ENCODE results near the gene RDH5. TPM values are rescaled to one million over a fixed set of nuclear protein-coding genes. Genes with fewer than 3 reads are reported as not detected.

The RDH5 gene
- total RNA-seq, 1 donor from 2014 or later: 3.0 TPM

- no peak for DNase-seq (ENCODE audit: low spot score)
- Histone ChIP-seq H3K27ac (peak overlapping the region; percentile 86), H3K9ac (peak overlapping the region; percentile 27), H3K36me3 (no peaks in the 10 kb centered on the region), H3K4me1 (peaks cover 31% of the 10 kb centered on the region), H3K27me3 (no peaks in the 10 kb centered on the region), H3K4me2 (peak overlapping the region; percentile 79), H3K9me3 (ENCODE audit: low read depth) (no peaks in the 10 kb centered on the region), H3F3A (ENCODE audit: low read depth) (peaks cover 45% of the 10 kb centered on the region), H4K20me1 (ENCODE audit: low read depth) (no peaks in the 10 kb centered on the region), H2AFZ (replicated peaks) (no peak overlapping the region), H3K79me2 (ENCODE audit: low read depth) (peaks cover 16% of the 10 kb centered on the region), H3K4me3 (peak overlapping the region; percentile 88)
- Mint-ChIP-seq H3K36me3 (peaks cover 6% of the 10 kb centered on the region), H3K4me1 (peaks cover 43% of the 10 kb centered on the region), H3K9me3 (peaks cover 6% of the 10 kb centered on the region), H3K27ac (peak overlapping the region; percentile 97), H3K4me3 (peak overlapping the region; percentile 92), H3K27me3 (ENCODE audit: insufficient read depth, low read depth) (peaks cover 18% of the 10 kb centered on the region)
- TF ChIP-seq CTCF (IDR thresholded peaks at IDR 0.05): no peak
- no peak for TF ChIP-seq EZH2phosphoT487 (IDR thresholded peaks at IDR 0.05)
- TF ChIP-seq EZH2 (IDR thresholded peaks at IDR 0.05): no peak
Observed at GRCh38 chr12:55718624-55719275, 1.4 kb upstream of the RDH5 start.

- TF ChIP-seq EZH2phosphoT487 (IDR thresholded peaks at IDR 0.05): no peak
- Histone ChIP-seq H3K9me3 (ENCODE audit: low read depth) (no peaks in the 10 kb centered on the region), H3F3A (ENCODE audit: low read depth) (peaks cover 45% of the 10 kb centered on the region), H3K4me2 (peak overlapping the region; percentile 79), H3K36me3 (no peaks in the 10 kb centered on the region), H3K9ac (no peak overlapping the region), H3K79me2 (ENCODE audit: low read depth) (peaks cover 16% of the 10 kb centered on the region), H3K4me3 (no peak overlapping the region), H3K27ac (no peak overlapping the region), H3K4me1 (peaks cover 31% of the 10 kb centered on the region), H4K20me1 (ENCODE audit: low read depth) (no peaks in the 10 kb centered on the region), H3K27me3 (no peaks in the 10 kb centered on the region), H2AFZ (replicated peaks) (no peak overlapping the region)
- H3K4me3 Mint-ChIP-seq: no peak overlapping the region
- H3K9me3 Mint-ChIP-seq: peaks cover 6% of the 10 kb centered on the region
- H3K27ac Mint-ChIP-seq: no peak overlapping the region
- H3K27me3 Mint-ChIP-seq (ENCODE audit: insufficient read depth, low read depth): peaks cover 18% of the 10 kb centered on the region
- DNase-seq (ENCODE audit: low spot score): no peak
- H3K36me3 Mint-ChIP-seq: peaks cover 6% of the 10 kb centered on the region
- peaks cover 43% of the 10 kb centered on the region for H3K4me1 Mint-ChIP-seq
Observed at GRCh38 chr12:55719371-55719770, 822 bp upstream of the RDH5 start.

GRCh38 chr12:55720894-55721444 lies 776 bp downstream of the RDH5 start:
- no peaks in the 10 kb centered on the region for H3K9me3 Mint-ChIP-seq
- H3K36me3 ChIP-seq: no peaks in the 10 kb centered on the region

More at GRCh38 chr12:55720894-55721444, 776 bp downstream of the RDH5 start:
- no peaks in the 10 kb centered on the region for H3K27me3 ChIP-seq
- Mint-ChIP-seq H3K4me3 (no peak overlapping the region), H3K36me3 (peaks cover 10% of the 10 kb centered on the region), H3K27ac (no peak overlapping the region), H3K27me3 (ENCODE audit: insufficient read depth, low read depth) (peaks cover 10% of the 10 kb centered on the region), H3K4me1 (peaks cover 44% of the 10 kb centered on the region)
- H3K27ac ChIP-seq: no peak overlapping the region
- no peak overlapping the region for H3K4me3 ChIP-seq
- no peaks in the 10 kb centered on the region for H3K9me3 ChIP-seq (ENCODE audit: low read depth)
- no peak overlapping the region for H2AFZ ChIP-seq (replicated peaks)
- peaks cover 50% of the 10 kb centered on the region for H3F3A ChIP-seq (ENCODE audit: low read depth)
- peaks cover 27% of the 10 kb centered on the region for H3K4me1 ChIP-seq
- peaks cover 16% of the 10 kb centered on the region for H3K79me2 ChIP-seq (ENCODE audit: low read depth)
- peaks cover 5% of the 10 kb centered on the region for H4K20me1 ChIP-seq (ENCODE audit: low read depth)
- H3K4me2 ChIP-seq: no peak overlapping the region
- DNase-seq (ENCODE audit: low spot score): peak; percentile 56
- peak; percentile 48 for TF ChIP-seq CTCF (IDR thresholded peaks at IDR 0.05)
- no peak for TF ChIP-seq EZH2 (IDR thresholded peaks at IDR 0.05)
- no peak for TF ChIP-seq EZH2phosphoT487 (IDR thresholded peaks at IDR 0.05)
- H3K9ac ChIP-seq: no peak overlapping the region

Data from neural progenitor cell (in vitro differentiated cells).